IMR-90 (cell line): ENCODE results near the gene OSGIN1. TPM values are rescaled to one million over a fixed set of nuclear protein-coding genes. Genes with fewer than 3 reads are reported as not detected.

Experiments
- ATAC-seq: fragments of 200-7000 bp; cut with Tn5 transposase; 2 replicates; pipeline ENCODE4 v1.9.1; 2020; ENCODE audit warnings: low read depth, mild to moderate bottlenecking, moderate library complexity
- BruUV-seq: library from RNA; stranded (reverse); fragments of 400-500 nt; replicated peaks from 2 replicates; lab custom pipeline; 2021; lab: Mats Ljungman, UMichigan
- CTCF ChIA-PET: fragments of 300-600 bp; formaldehyde crosslinking; extraction: SDS; loops from one replicate; lab custom pipeline; 2021; ENCODE audit warnings: antibody characterized with exemption; lab: Yijun Ruan, JAX
- POLR2A ChIA-PET: fragments of 300-600 bp; sonication (Branson Sonifier 250); formaldehyde crosslinking; loops from one replicate; lab custom pipeline; 2022; ENCODE audit warnings: antibody characterized with exemption; ENCODE audit not compliant: unreplicated experiment; lab: Charles Lee
- DNase-seq: peaks from one replicate; pipeline ENCODE4 v3.0.0; 2013
- H2AFZ ChIP-seq: replicated peaks from 2 replicates; pipeline ENCODE3; 2013; ENCODE audit warnings: low read length, mild to moderate bottlenecking; ENCODE audit not compliant: poor library complexity
- H2AK5ac ChIP-seq: 2 replicates; pipeline ENCODE4 v1.6.1; 2013; ENCODE audit warnings: low read depth, low read length, inconsistent platforms
- H2AK9ac ChIP-seq: replicated peaks from 2 replicates; pipeline ENCODE3; 2013; ENCODE audit warnings: mild to moderate bottlenecking, low read depth, low read length, moderate library complexity; ENCODE audit not compliant: poor library complexity
- H2BK120ac ChIP-seq: 2 replicates; pipeline ENCODE4 v1.6.1; 2013; ENCODE audit warnings: low read depth, low read length, inconsistent platforms
- H2BK15ac ChIP-seq: 3 replicates; pipeline ENCODE4 v1.6.1; 2013; ENCODE audit warnings: low read depth, low read length, inconsistent platforms
- H2BK20ac ChIP-seq: 2 replicates; pipeline ENCODE4 v1.6.1; 2013; ENCODE audit warnings: low read depth, mild to moderate bottlenecking, inconsistent platforms, low read length, moderate library complexity
- H2BK5ac ChIP-seq: 2 replicates; pipeline ENCODE4 v1.6.1; 2013; ENCODE audit warnings: mild to moderate bottlenecking, low read depth, low read length, inconsistent platforms; ENCODE audit not compliant: poor library complexity, severe bottlenecking
- H3K14ac ChIP-seq: replicated peaks from 2 replicates; pipeline ENCODE4 v1.6.1; 2013; ENCODE audit warnings: low read depth, low read length, inconsistent platforms
- H3K18ac ChIP-seq: 2 replicates; pipeline ENCODE4 v1.6.1; 2013; ENCODE audit warnings: low read depth, low read length, control low read depth
- H3K23ac ChIP-seq: 2 replicates; pipeline ENCODE4 v1.6.1; 2013; ENCODE audit warnings: low read depth, low read length, inconsistent platforms
- H3K27ac ChIP-seq: 2 replicates; pipeline ENCODE4 v1.5.1; 2013; ENCODE audit warnings: mild to moderate bottlenecking, control low read depth, low read length; ENCODE audit not compliant: insufficient read depth
- H3K27me3 ChIP-seq: 2 replicates; pipeline ENCODE4 v1.6.1; 2013; ENCODE audit warnings: low read length; ENCODE audit not compliant: control insufficient read depth, insufficient read depth
- H3K36me3 ChIP-seq: 2 replicates; pipeline ENCODE4 v1.6.1; 2013; ENCODE audit warnings: low read length, mixed read lengths; ENCODE audit not compliant: control insufficient read depth, insufficient read depth
- H3K4ac ChIP-seq: 2 replicates; pipeline ENCODE4 v1.6.1; 2013; ENCODE audit warnings: low read depth, low read length, inconsistent platforms
- H3K4me1 ChIP-seq: 2 replicates; pipeline ENCODE4 v1.6.1; 2013; ENCODE audit warnings: low read length, mixed read lengths; ENCODE audit not compliant: control insufficient read depth, insufficient read depth
- H3K4me2 ChIP-seq: 2 replicates; pipeline ENCODE4 v1.6.1; 2013; ENCODE audit warnings: low read depth, mild to moderate bottlenecking, control low read depth, low read length, moderate library complexity
- H3K4me3 ChIP-seq: 2 replicates; pipeline ENCODE4 v1.5.1; 2013; ENCODE audit warnings: low read depth, mild to moderate bottlenecking, control low read depth, low read length, moderate library complexity; ENCODE audit not compliant: insufficient read depth
- H3K56ac ChIP-seq: 2 replicates; pipeline ENCODE4 v1.6.1; 2013; ENCODE audit warnings: low read length, inconsistent platforms; ENCODE audit not compliant: insufficient read depth; ENCODE audit errors: extremely low read depth
- H3K79me1 ChIP-seq, 2 experiments: 2 replicates each; pipeline ENCODE4 v1.6.1; 2013; ENCODE audit warnings: low read length in 2 of 2, inconsistent platforms in 1 of 2, low read depth in 1 of 2
- H3K9ac ChIP-seq: 2 replicates; pipeline ENCODE4 v1.6.1; 2013; ENCODE audit warnings: low read depth, low read length, control low read depth
- H3K9me1 ChIP-seq: 2 replicates; pipeline ENCODE4 v1.6.1; 2013; ENCODE audit warnings: low read length, inconsistent platforms; ENCODE audit not compliant: insufficient read depth
- H3K9me3 ChIP-seq: 2 replicates; pipeline ENCODE4 v1.6.1; 2013; ENCODE audit warnings: low read length; ENCODE audit not compliant: control insufficient read depth, insufficient read depth
- H4K20me1 ChIP-seq: 2 replicates; pipeline ENCODE4 v1.6.1; 2013; ENCODE audit warnings: low read length, inconsistent platforms; ENCODE audit not compliant: insufficient read depth
- H4K5ac ChIP-seq: 2 replicates; pipeline ENCODE4 v1.6.1; 2013; ENCODE audit warnings: mild to moderate bottlenecking, low read depth, low read length, control low read depth
- H4K8ac ChIP-seq, 2 experiments: 2 replicates each; pipeline ENCODE4 v1.6.1; 2013; ENCODE audit warnings: low read depth in 2 of 2, low read length in 2 of 2, control low read depth in 1 of 2, inconsistent platforms in 1 of 2
- H4K91ac ChIP-seq: 2 replicates; pipeline ENCODE4 v1.6.1; 2013; ENCODE audit warnings: low read depth, low read length, inconsistent platforms; ENCODE audit not compliant: insufficient read depth
- BHLHE40 ChIP-seq: fragments of 150-350 bp; IDR thresholded peaks from 2 replicates; pipeline ENCODE4 v1.6.1; 2016; ENCODE audit warnings: mild to moderate bottlenecking, low read depth, low read length
- CEBPB ChIP-seq: IDR thresholded peaks from 2 replicates; pipeline ENCODE4 v1.6.1; 2012; ENCODE audit warnings: low read depth, low read length, improper control_type of control experiment
- CHD1 ChIP-seq: IDR thresholded peaks from 2 replicates; pipeline ENCODE4 v1.6.1; 2012; ENCODE audit warnings: low read depth, low read length, improper control_type of control experiment
- CTCF ChIP-seq: conservative IDR thresholded peaks from 2 replicates; pipeline ENCODE4 v1.5.1; 2012; ENCODE audit warnings: mild to moderate bottlenecking, low read depth, low read length, improper control_type of control experiment
- MAZ ChIP-seq: IDR thresholded peaks from 2 replicates; pipeline ENCODE4 v1.6.1; 2012; ENCODE audit warnings: low read depth, mild to moderate bottlenecking, low read length, improper control_type of control experiment, moderate library complexity, borderline replicate concordance
- POLR2A ChIP-seq: IDR thresholded peaks from 2 replicates; pipeline ENCODE4 v1.6.1; 2012; ENCODE audit warnings: mild to moderate bottlenecking, low read depth, low read length
- RAD21 ChIP-seq: IDR thresholded peaks from 2 replicates; pipeline ENCODE4 v1.6.1; 2012; ENCODE audit warnings: low read length, improper control_type of control experiment
- RCOR1 ChIP-seq: IDR thresholded peaks from 2 replicates; pipeline ENCODE4 v1.6.1; 2012; ENCODE audit warnings: mild to moderate bottlenecking, low read length, improper control_type of control experiment; ENCODE audit not compliant: insufficient replicate concordance
- RFX5 ChIP-seq: IDR thresholded peaks from 2 replicates; pipeline ENCODE4 v1.8.0; 2012; ENCODE audit warnings: low read depth, mild to moderate bottlenecking, low read length, moderate library complexity
- USF2 ChIP-seq: fragments of 150-350 bp; IDR thresholded peaks from 2 replicates; pipeline ENCODE4 v1.6.1; 2017; ENCODE audit warnings: mild to moderate bottlenecking, antibody characterized with exemption, low read length, low read depth
- WGBS, 2 experiments: methylation state at CpG; one replicate each; pipeline versions ENCODE4 v1.1.5 to v1.1.7; 2013; ENCODE audit warnings: missing lambda C conversion rate in 2 of 2; ENCODE audit not compliant: insufficient read length in 1 of 2; ENCODE audit errors: extremely low coverage in 2 of 2; 5-methylcytosine and 5-hydroxymethylcytosine counted together
- dilution Hi-C: fragments of 300-500 bp; cut with HindIII; formaldehyde crosslinking; loops from one replicate; pipeline ENCODE4 v1.14.3; 2018; ENCODE audit warnings: low sequenced_read_pairs; ENCODE audit not compliant: unreplicated experiment
- in situ Hi-C: fragments of 300-500 bp; cut with MboI; formaldehyde crosslinking; loops from 3 replicates; pipeline ENCODE4 v1.14.3; 2019; ENCODE audit warnings: low sequenced_read_pairs, inconsistent platforms, mixed read lengths
- intact Hi-C: fragments of 100-400 bp; cut with micrococcal nuclease; formaldehyde crosslinking; loops from 2 replicates; pipeline ENCODE4 v1.10.0; 2022
- polyA plus RNA-seq, 3 experiments: library from polyadenylated mRNA; depleted of rRNA; stranded (reverse); fragments of >200 nt; gene quantifications; 2 replicates each; pipeline ENCODE4 v1.2.3, GENCODE V29; 2012; ENCODE audit warnings: low replicate concordance in 1 of 3
- total RNA-seq: library from RNA; depleted of rRNA; stranded (reverse); fragments of >200 nt; gene quantifications from 2 replicates; pipeline ENCODE4 v1.2.3, GENCODE V29; 2012

OSGIN1 gene
- total and polyA plus RNA-seq, 2 of the 4 experiments (the other 2 are of a cell fraction): 0.90 to 6.4 TPM

- H4K5ac ChIP-seq: no peak overlapping the region
- no peaks in the 10 kb centered on the region for H3K4me1 ChIP-seq
- no peak overlapping the region; the same call in 1 of the 2 replicates for H3K4ac ChIP-seq
- ChIA-PET CTCF (no interaction called here), POLR2A (no interaction called here)
- dilution Hi-C loops (no loop called here), intact Hi-C loops (no loop called here), in situ Hi-C loops (no loop called here)
- 66% methylated on average over 4 of the region's 12 CpGs; no CpG with 5 or more reads in 1 of the 2 experiments for WGBS, 2 experiments
- H3K9me1 ChIP-seq: no peaks in the 10 kb centered on the region; the same call in 1 of the 2 replicates
- DNase-seq: no peak
- H3K14ac ChIP-seq: no peak overlapping the region
- no peak overlapping the region for H3K56ac ChIP-seq
- no peak overlapping the region for H2AFZ ChIP-seq
- no peak overlapping the region for H3K23ac ChIP-seq
- no peak overlapping the region for H2BK15ac ChIP-seq
- no peaks in the 10 kb centered on the region; the same call in 1 of the 2 replicates for H3K27me3 ChIP-seq
- H2BK20ac ChIP-seq: no peak overlapping the region
- H3K4me3 ChIP-seq: no peak overlapping the region
- H4K91ac ChIP-seq: no peak overlapping the region
- ATAC-seq: no peak
- H3K9ac ChIP-seq: no peak overlapping the region
- no peak overlapping the region for H2BK120ac ChIP-seq
- H4K20me1 ChIP-seq: no peaks in the 10 kb centered on the region
- no peaks in the 10 kb centered on the region for H3K9me3 ChIP-seq
- no peak overlapping the region for H3K27ac ChIP-seq
- no peak overlapping the region for H3K18ac ChIP-seq
- H4K8ac ChIP-seq: no peak overlapping the region
- H3K4me2 ChIP-seq: no peak overlapping the region
- no peak overlapping the region for H2AK9ac ChIP-seq
- no peak overlapping the region for H2BK5ac ChIP-seq
- H3K36me3 ChIP-seq: no peaks in the 10 kb centered on the region
- no peak overlapping the region for H2AK5ac ChIP-seq
- no TSS peak for BruUV-seq
- TF ChIP-seq CTCF (no peak), CEBPB (no peak), CHD1 (no peak), RCOR1 (no peak), USF2 (no peak), RFX5 (no peak), BHLHE40 (no peak), RAD21 (no peak), POLR2A (no peak), MAZ (no peak)
- H3K79me1 ChIP-seq: no peaks in the 10 kb centered on the region
Measured at GRCh38 chr16:83940119-83940518, 12.9 kb upstream of the OSGIN1 start.
